H9 (cell line): ENCODE results near the gene AKT1. TPM values are rescaled to one million over a fixed set of nuclear protein-coding genes. Genes with fewer than 3 reads are reported as not detected.

Source experiments
- DNase-seq: peaks from one replicate; pipeline ENCODE4 v3.0.0-alpha.2; 2017
- H2AFZ ChIP-seq: one replicate; pipeline ENCODE4 v1.6.1; 2013; ENCODE audit warnings: mild to moderate bottlenecking, low read length, control low read depth, moderate library complexity
- H2AK5ac ChIP-seq: 2 replicates; pipeline ENCODE4 v1.6.1; 2013; ENCODE audit warnings: low read length, control low read depth, mixed read lengths; ENCODE audit not compliant: insufficient read length
- H2BK120ac ChIP-seq: one replicate; pipeline ENCODE4 v1.6.1; 2013; ENCODE audit warnings: low read depth, mild to moderate bottlenecking, low read length, control low read depth, inconsistent platforms; ENCODE audit not compliant: poor library complexity, severe bottlenecking
- H2BK12ac ChIP-seq: 2 replicates; pipeline ENCODE4 v1.6.1; 2013; ENCODE audit warnings: low read length, control low read depth, mixed read lengths, low read depth; ENCODE audit not compliant: insufficient read length
- H2BK15ac ChIP-seq: 2 replicates; pipeline ENCODE4 v1.6.1; 2013; ENCODE audit warnings: low read depth, low read length, control low read depth
- H2BK20ac ChIP-seq: one replicate; pipeline ENCODE4 v1.6.1; 2013; ENCODE audit warnings: low read depth, mild to moderate bottlenecking, low read length, control low read depth, inconsistent platforms; ENCODE audit not compliant: poor library complexity, severe bottlenecking
- H2BK5ac ChIP-seq: 2 replicates; pipeline ENCODE4 v1.6.1; 2013; ENCODE audit warnings: low read length, control low read depth, mixed read lengths; ENCODE audit not compliant: insufficient read length
- H3K14ac ChIP-seq: 2 replicates; pipeline ENCODE4 v1.6.1; 2013; ENCODE audit warnings: low read length, control low read depth; ENCODE audit not compliant: insufficient read depth
- H3K18ac ChIP-seq: 2 replicates; pipeline ENCODE4 v1.6.1; 2013; ENCODE audit warnings: low read depth, mild to moderate bottlenecking, mixed read lengths, low read length, control low read depth; ENCODE audit not compliant: insufficient read length
- H3K23ac ChIP-seq: 2 replicates; pipeline ENCODE4 v1.6.1; 2013; ENCODE audit warnings: low read length, control low read depth, mixed read lengths, low read depth; ENCODE audit not compliant: insufficient read length
- H3K23me2 ChIP-seq: 2 replicates; pipeline ENCODE4 v1.6.1; 2013; ENCODE audit warnings: low read depth, mild to moderate bottlenecking, mixed read lengths, low read length, control low read depth; ENCODE audit not compliant: insufficient read length, poor library complexity, severe bottlenecking
- H3K27ac ChIP-seq: 2 replicates; pipeline ENCODE4 v1.5.1; 2013; ENCODE audit warnings: low read length, control low read depth, mixed read lengths, low read depth; ENCODE audit not compliant: insufficient read length
- H3K27me3 ChIP-seq: 2 replicates; pipeline ENCODE4 v1.6.1; 2013; ENCODE audit warnings: low read length, control low read depth, inconsistent platforms; ENCODE audit not compliant: insufficient read depth
- H3K4ac ChIP-seq: 2 replicates; pipeline ENCODE4 v1.6.1; 2013; ENCODE audit warnings: low read depth, mild to moderate bottlenecking, control low read depth, inconsistent platforms, low read length, moderate library complexity
- H3K4me1 ChIP-seq: 2 replicates; pipeline ENCODE4 v1.6.1; 2013; ENCODE audit warnings: low read length, control low read depth, inconsistent platforms; ENCODE audit not compliant: insufficient read depth
- H3K4me2 ChIP-seq: 2 replicates; pipeline ENCODE4 v1.6.1; 2013; ENCODE audit warnings: low read length, control low read depth, mixed read lengths; ENCODE audit not compliant: insufficient read length, insufficient read depth
- H3K56ac ChIP-seq: 2 replicates; pipeline ENCODE4 v1.6.1; 2013; ENCODE audit warnings: low read depth, mild to moderate bottlenecking, mixed read lengths, low read length, control low read depth; ENCODE audit not compliant: insufficient read length
- H3K79me1 ChIP-seq: 2 replicates; pipeline ENCODE4 v1.6.1; 2013; ENCODE audit warnings: low read depth, mild to moderate bottlenecking, moderate library complexity, low read length, control low read depth, inconsistent platforms; ENCODE audit not compliant: insufficient read depth, poor library complexity, severe bottlenecking
- H3K79me2 ChIP-seq: 2 replicates; pipeline ENCODE4 v1.6.1; 2013; ENCODE audit warnings: low read length, control low read depth, inconsistent platforms; ENCODE audit not compliant: insufficient read depth
- H3K9ac ChIP-seq: 2 replicates; pipeline ENCODE4 v1.6.1; 2013; ENCODE audit warnings: low read length, control low read depth, mixed read lengths; ENCODE audit not compliant: insufficient read length; ENCODE audit errors: extremely low read depth
- H3K9me3 ChIP-seq: one replicate; pipeline ENCODE4 v1.6.1; 2013; ENCODE audit warnings: low read depth, low read length, inconsistent platforms; ENCODE audit not compliant: control insufficient read depth
- H3T11ph ChIP-seq: one replicate; pipeline ENCODE4 v1.6.1; 2013; ENCODE audit warnings: mild to moderate bottlenecking, low read length, control low read depth, inconsistent platforms
- H4K20me1 ChIP-seq: one replicate; pipeline ENCODE4 v1.6.1; 2013; ENCODE audit not compliant: control insufficient read depth, insufficient read length, insufficient read depth
- H4K5ac ChIP-seq: 2 replicates; pipeline ENCODE4 v1.6.1; 2013; ENCODE audit warnings: low read depth, mild to moderate bottlenecking, mixed read lengths, low read length, control low read depth; ENCODE audit not compliant: insufficient read length
- H4K8ac ChIP-seq: replicated peaks from 2 replicates; pipeline ENCODE4 v1.6.1; 2013; ENCODE audit warnings: low read length, control low read depth, mixed read lengths, low read depth; ENCODE audit not compliant: insufficient read length
- H4K91ac ChIP-seq: 2 replicates; pipeline ENCODE4 v1.6.1; 2013; ENCODE audit warnings: low read depth, mild to moderate bottlenecking, moderate library complexity, mixed read lengths, low read length, control low read depth; ENCODE audit not compliant: insufficient read length
- H3K27ac Mint-ChIP-seq, 3 experiments: 2 replicates in 2 of 3; 3 replicates in 1 of 3; pipeline ENCODE4 v1.8.0; 2020 to 2021; ENCODE audit warnings: mixed read lengths in 3 of 3, mild to moderate bottlenecking in 1 of 3, moderate library complexity in 1 of 3
- H3K27me3 Mint-ChIP-seq: 2 replicates; pipeline ENCODE4 v1.8.0; 2021; ENCODE audit warnings: low read depth, mild to moderate bottlenecking, moderate library complexity, mixed read lengths
- H3K36me3 Mint-ChIP-seq, 3 experiments: 2 replicates in 2 of 3; 3 replicates in 1 of 3; pipeline ENCODE4 v1.8.0; 2020 to 2021; ENCODE audit warnings: low read depth in 3 of 3, mixed read lengths in 3 of 3; ENCODE audit not compliant: insufficient read depth in 1 of 3
- H3K4me1 Mint-ChIP-seq, 2 experiments: 2 replicates each; pipeline ENCODE4 v1.8.0; 2020; ENCODE audit warnings: mixed read lengths in 2 of 2
- H3K4me3 Mint-ChIP-seq, 2 experiments: 2 replicates in 1 of 2; 3 replicates in 1 of 2; pipeline ENCODE4 v1.8.0; 2020 to 2021; ENCODE audit warnings: mild to moderate bottlenecking in 2 of 2, mixed read lengths in 2 of 2, moderate library complexity in 1 of 2
- H3K9me3 Mint-ChIP-seq, 2 experiments: 2 replicates in 1 of 2; 3 replicates in 1 of 2; pipeline ENCODE4 v1.8.0; 2020; ENCODE audit warnings: mild to moderate bottlenecking in 2 of 2, mixed read lengths in 2 of 2, moderate library complexity in 1 of 2
- WGBS: extraction: QIAGEN DNeasy Blood & Tissue Kit; methylation state at CpG from one replicate; pipeline ENCODE4 v1.1.7; 2013; ENCODE audit warnings: missing lambda C conversion rate, low lambda C conversion rate, mixed read lengths; ENCODE audit not compliant: insufficient read length; ENCODE audit errors: extremely low coverage; 5-methylcytosine and 5-hydroxymethylcytosine counted together
- total RNA-seq: library from RNA; stranded (reverse); gene quantifications from 2 replicates; pipeline ENCODE4 v1.2.1, GENCODE V29; 2021
- TF ChIP-seq, protein P1 (sequence below): fragments of 200-600 bp; sonication (generic); conservative IDR thresholded peaks from 3 replicates; pipeline ENCODE4 v1.8.0; 2021; ENCODE audit warnings: antibody characterized with exemption, mild to moderate bottlenecking

The AKT1 gene
- total RNA-seq, 1 experiment from 2014 or later = 101 TPM

DNA sequence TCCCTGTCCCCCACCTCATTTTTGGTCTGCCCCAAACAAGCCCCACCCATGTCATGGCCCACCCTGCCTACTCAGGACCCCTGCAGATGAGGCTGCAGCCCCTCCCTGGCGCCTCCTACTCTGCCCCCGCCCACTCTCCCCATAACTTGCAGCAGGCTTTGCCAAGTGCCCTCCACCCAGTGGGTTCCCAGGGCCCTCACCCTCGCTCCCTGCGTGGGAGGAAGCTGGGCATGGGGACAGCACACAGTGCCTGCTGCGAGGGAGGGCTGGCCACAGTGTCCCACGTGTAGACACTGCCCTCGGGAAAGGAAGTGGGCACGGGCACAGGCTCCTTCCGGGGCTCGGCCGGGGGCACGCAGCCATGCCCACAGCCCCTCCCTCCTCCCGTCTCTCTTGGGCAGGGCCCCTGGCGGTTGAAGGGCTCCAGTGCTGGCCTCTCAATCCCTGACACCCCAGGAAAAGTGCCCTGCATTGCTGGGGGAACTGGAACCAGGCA, 9.4 kb downstream of the AKT1 start:
- H4K5ac ChIP-seq = no peak overlapping the region
- no peaks in the 10 kb centered on the region for H3K9me3 ChIP-seq
- no peak overlapping the region for H3K23ac ChIP-seq
- no peak overlapping the region for H3K56ac ChIP-seq
- no peak overlapping the region for H3K4me2 ChIP-seq
- H2BK120ac ChIP-seq = no peak overlapping the region
- H3K23me2 ChIP-seq = no peaks in the 10 kb centered on the region
- DNase-seq = no peak
- Mint-ChIP-seq H3K27me3 (no peaks in the 10 kb centered on the region), H3K27ac (no peak overlapping the region; a peak in 1 of 7 replicates), H3K9me3 (no peaks in the 10 kb centered on the region), H3K4me3 (no peak overlapping the region), H3K36me3 (peaks cover 0 to 14% (median 9%) of the 10 kb centered on the region in 3 experiments; a peak in 5 of 7 replicates), H3K4me1 (no peaks in the 10 kb centered on the region)
- H3K79me1 ChIP-seq = no peaks in the 10 kb centered on the region
- H3K4me1 ChIP-seq = no peaks in the 10 kb centered on the region
- no peaks in the 10 kb centered on the region; the same call in 1 of the 2 replicates for H3K79me2 ChIP-seq
- no peak overlapping the region for H4K91ac ChIP-seq
- H2BK5ac ChIP-seq = no peak overlapping the region
- H3K4ac ChIP-seq = no peak overlapping the region
- H2AFZ ChIP-seq = no peak overlapping the region
- no CpG with 5 or more reads among the region's 14 CpGs for WGBS
- H2BK15ac ChIP-seq = no peak overlapping the region
- H3K14ac ChIP-seq = no peak overlapping the region; the same call in 1 of the 2 replicates
- no peaks in the 10 kb centered on the region for H4K20me1 ChIP-seq
- H3K18ac ChIP-seq = no peak overlapping the region
- H4K8ac ChIP-seq = no peak overlapping the region
- no peak overlapping the region for H3K9ac ChIP-seq
- H2BK20ac ChIP-seq = no peak overlapping the region
- no peak overlapping the region for H3T11ph ChIP-seq
- H3K27ac ChIP-seq = no peak overlapping the region
- TF ChIP-seq, protein P1, sequence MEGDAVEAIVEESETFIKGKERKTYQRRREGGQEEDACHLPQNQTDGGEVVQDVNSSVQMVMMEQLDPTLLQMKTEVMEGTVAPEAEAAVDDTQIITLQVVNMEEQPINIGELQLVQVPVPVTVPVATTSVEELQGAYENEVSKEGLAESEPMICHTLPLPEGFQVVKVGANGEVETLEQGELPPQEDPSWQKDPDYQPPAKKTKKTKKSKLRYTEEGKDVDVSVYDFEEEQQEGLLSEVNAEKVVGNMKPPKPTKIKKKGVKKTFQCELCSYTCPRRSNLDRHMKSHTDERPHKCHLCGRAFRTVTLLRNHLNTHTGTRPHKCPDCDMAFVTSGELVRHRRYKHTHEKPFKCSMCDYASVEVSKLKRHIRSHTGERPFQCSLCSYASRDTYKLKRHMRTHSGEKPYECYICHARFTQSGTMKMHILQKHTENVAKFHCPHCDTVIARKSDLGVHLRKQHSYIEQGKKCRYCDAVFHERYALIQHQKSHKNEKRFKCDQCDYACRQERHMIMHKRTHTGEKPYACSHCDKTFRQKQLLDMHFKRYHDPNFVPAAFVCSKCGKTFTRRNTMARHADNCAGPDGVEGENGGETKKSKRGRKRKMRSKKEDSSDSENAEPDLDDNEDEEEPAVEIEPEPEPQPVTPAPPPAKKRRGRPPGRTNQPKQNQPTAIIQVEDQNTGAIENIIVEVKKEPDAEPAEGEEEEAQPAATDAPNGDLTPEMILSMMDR = no peak
- H2BK12ac ChIP-seq = no peak overlapping the region
- H2AK5ac ChIP-seq = no peak overlapping the region
- H3K27me3 ChIP-seq = no peaks in the 10 kb centered on the region
